ENCODE results near the gene UIMC1. TPM values are rescaled to one million over a fixed set of nuclear protein-coding genes. Genes with fewer than 3 reads are reported as not detected.

The UIMC1 gene
- total and polyA plus RNA-seq, 2 experiments from 2014 or later: 12.6 to 28.2 TPM

DNA sequence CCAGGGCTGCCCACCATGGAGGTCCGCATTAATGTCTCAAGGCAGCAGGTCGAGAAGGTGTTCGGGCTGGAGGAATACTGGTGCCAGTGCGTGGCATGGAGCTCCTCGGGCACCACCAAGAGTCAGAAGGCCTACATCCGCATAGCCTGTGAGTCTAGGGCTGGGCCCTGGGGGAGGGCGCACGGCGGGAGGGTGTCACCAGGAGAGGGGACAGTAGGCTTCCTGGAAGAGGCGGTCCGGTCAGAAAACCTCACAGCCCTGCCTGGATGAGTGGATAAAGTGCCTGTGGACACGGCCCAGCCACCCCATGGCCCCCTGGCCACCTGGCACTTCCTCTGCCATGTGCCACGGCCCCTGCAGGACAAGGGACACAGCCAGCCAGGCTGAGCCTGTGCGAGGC, 138.5 kb downstream of the UIMC1 start:
- H3K9me3 ChIP-seq (ENCODE audit: low read depth): no peaks in the 10 kb centered on the region
- H3K4me1 ChIP-seq (ENCODE audit: insufficient read depth): no peaks in the 10 kb centered on the region
- no peaks in the 10 kb centered on the region for H3K36me3 ChIP-seq (replicated peaks; ENCODE audit: insufficient read depth, low read depth)
- no peaks in the 10 kb centered on the region for H3K9me2 ChIP-seq (replicated peaks; ENCODE audit: insufficient read depth)
- TF ChIP-seq EZH2phosphoT487 (IDR thresholded peaks at IDR 0.05; ENCODE audit: low read depth, severe bottlenecking, unreplicated experiment) (no peak), EZH2 (IDR thresholded peaks at IDR 0.05; ENCODE audit: borderline replicate concordance) (no peak)
- WGBS (ENCODE audit: low lambda C conversion rate, missing lambda C conversion rate): 92% methylated on average over 7 of the region's 14 CpGs
- H3K79me2 ChIP-seq: no peaks in the 10 kb centered on the region
- no peak overlapping the region for H3K4me2 ChIP-seq
- DNase-seq (ENCODE audit: low spot score): no peak
- H3K27me3 ChIP-seq: peaks cover 29% of the 10 kb centered on the region
- H3K4me3 ChIP-seq: no peak overlapping the region
- no peaks in the 10 kb centered on the region for H4K20me1 ChIP-seq (ENCODE audit: insufficient read depth, poor library complexity, severe bottlenecking)
- H2AFZ ChIP-seq: no peak overlapping the region
- no peak overlapping the region for H3K27ac ChIP-seq

DNA sequence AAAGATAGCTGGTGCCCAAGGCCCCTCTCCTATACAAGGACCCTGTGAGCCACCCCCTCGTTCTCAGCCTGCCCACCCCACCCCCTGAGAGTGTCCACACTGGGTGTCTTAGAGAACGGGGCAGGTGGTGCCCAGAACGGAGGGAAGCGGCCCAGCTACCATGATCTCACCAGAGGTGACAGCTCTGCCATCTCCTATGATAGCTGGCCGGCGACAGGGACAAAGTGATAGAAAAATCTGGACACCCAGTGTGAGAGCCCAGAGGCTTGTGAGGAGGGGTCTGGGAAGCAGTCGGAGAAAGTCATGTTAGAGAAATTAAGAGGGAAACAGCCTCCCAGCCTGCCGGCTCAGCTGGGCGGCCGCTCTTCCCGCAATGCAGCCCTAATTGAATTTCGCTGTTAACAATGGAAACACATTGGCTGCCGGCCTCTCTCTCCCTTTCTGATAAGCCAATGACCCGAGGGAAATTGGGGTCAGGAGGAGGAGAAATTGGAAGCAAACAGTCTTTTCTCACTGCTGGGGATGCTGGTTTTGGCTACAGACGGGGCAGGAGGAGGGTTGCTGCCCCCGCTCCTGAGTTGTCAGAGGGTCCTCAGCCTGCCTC, 139.8 kb downstream of the UIMC1 start:
- Histone ChIP-seq H3K9me2 (replicated peaks; ENCODE audit: insufficient read depth) (no peaks in the 10 kb centered on the region), H4K20me1 (ENCODE audit: insufficient read depth, poor library complexity, severe bottlenecking) (no peaks in the 10 kb centered on the region), H3K36me3 (replicated peaks; ENCODE audit: insufficient read depth, low read depth) (no peaks in the 10 kb centered on the region), H2AFZ (no peak overlapping the region), H3K79me2 (no peaks in the 10 kb centered on the region), H3K4me2 (no peak overlapping the region), H3K4me3 (no peak overlapping the region), H3K27ac (no peak overlapping the region), H3K27me3 (peaks cover 37% of the 10 kb centered on the region), H3K4me1 (ENCODE audit: insufficient read depth) (no peaks in the 10 kb centered on the region), H3K9me3 (ENCODE audit: low read depth) (no peaks in the 10 kb centered on the region)
- TF ChIP-seq EZH2 (IDR thresholded peaks at IDR 0.05; ENCODE audit: borderline replicate concordance) (no peak), CTCF (IDR thresholded peaks at IDR 0.05; ENCODE audit: poor library complexity) (no peak), EZH2phosphoT487 (IDR thresholded peaks at IDR 0.05; ENCODE audit: low read depth, severe bottlenecking, unreplicated experiment) (no peak)
- 33% methylated on average over 16 of the region's 16 CpGs for WGBS (ENCODE audit: low lambda C conversion rate, missing lambda C conversion rate)
- no peak for DNase-seq (ENCODE audit: low spot score)

DNA sequence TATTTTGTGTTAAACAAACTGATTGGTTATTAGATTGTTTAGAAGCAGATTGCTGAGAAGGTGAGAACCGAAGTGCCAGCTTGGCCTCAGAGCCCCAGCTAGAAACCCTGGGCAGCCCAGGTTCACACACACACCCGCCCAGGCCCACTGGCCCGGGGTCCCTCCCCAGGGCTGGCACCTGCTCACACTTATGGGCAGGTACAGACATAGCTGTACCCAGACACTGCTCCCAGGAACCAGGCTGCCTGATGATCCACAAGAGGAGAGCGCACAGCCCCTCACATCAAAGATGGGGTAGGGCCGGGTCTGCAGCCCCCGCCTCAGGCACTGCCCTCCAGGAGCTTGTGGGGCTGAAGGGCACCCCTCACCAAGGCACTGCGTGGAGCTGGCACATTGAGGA, 140.6 kb downstream of the UIMC1 start:
- Histone ChIP-seq H4K20me1 (ENCODE audit: insufficient read depth, poor library complexity, severe bottlenecking) (no peaks in the 10 kb centered on the region), H3K4me3 (no peak overlapping the region), H3K9me3 (ENCODE audit: low read depth) (no peaks in the 10 kb centered on the region), H3K4me2 (no peak overlapping the region), H3K27ac (no peak overlapping the region), H3K27me3 (peaks cover 37% of the 10 kb centered on the region), H3K9me2 (replicated peaks; ENCODE audit: insufficient read depth) (no peaks in the 10 kb centered on the region), H3K4me1 (ENCODE audit: insufficient read depth) (no peaks in the 10 kb centered on the region), H3K36me3 (replicated peaks; ENCODE audit: insufficient read depth, low read depth) (no peaks in the 10 kb centered on the region), H3K79me2 (no peaks in the 10 kb centered on the region), H2AFZ (no peak overlapping the region)
- TF ChIP-seq EZH2phosphoT487 (IDR thresholded peaks at IDR 0.05; ENCODE audit: low read depth, severe bottlenecking, unreplicated experiment): no peak
- WGBS (ENCODE audit: low lambda C conversion rate, missing lambda C conversion rate): 82% methylated on average over 5 of the region's 7 CpGs
- DNase-seq (ENCODE audit: low spot score): no peak

- Histone ChIP-seq H3K4me2 (no peak overlapping the region), H4K20me1 (ENCODE audit: insufficient read depth, poor library complexity, severe bottlenecking) (no peaks in the 10 kb centered on the region), H3K27ac (no peak overlapping the region), H3K4me3 (no peak overlapping the region), H3K9me3 (ENCODE audit: low read depth) (no peaks in the 10 kb centered on the region), H3K79me2 (no peaks in the 10 kb centered on the region), H3K27me3 (peaks cover 37% of the 10 kb centered on the region), H3K4me1 (ENCODE audit: insufficient read depth) (no peaks in the 10 kb centered on the region), H2AFZ (no peak overlapping the region), H3K9me2 (replicated peaks; ENCODE audit: insufficient read depth) (no peaks in the 10 kb centered on the region), H3K36me3 (replicated peaks; ENCODE audit: insufficient read depth, low read depth) (no peaks in the 10 kb centered on the region)
- WGBS (ENCODE audit: low lambda C conversion rate, missing lambda C conversion rate): 85% methylated on average over 8 of the region's 8 CpGs
- TF ChIP-seq CTCF (IDR thresholded peaks at IDR 0.05; ENCODE audit: poor library complexity) (no peak), EZH2 (IDR thresholded peaks at IDR 0.05; ENCODE audit: borderline replicate concordance) (no peak), EZH2phosphoT487 (IDR thresholded peaks at IDR 0.05; ENCODE audit: low read depth, severe bottlenecking, unreplicated experiment) (no peak)
- no peak for DNase-seq (ENCODE audit: low spot score)
These were observed 141.8 kb downstream of the UIMC1 start for GRCh38 chr5:176864755-176865154.
